HG03565 (cell line): ENCODE measurements around the gene FGFR3.
"Not testable (repeated sequence)": the region's sequence is repeated elsewhere in the genome, so short reads cannot be mapped to it uniquely, and the experiment has no call there.

ENCODE experiments used
- ATAC-seq: cut with Tn5 transposase; IDR thresholded peaks from one replicate; pipeline ENCODE4 v1.9.1; 2021; ENCODE audit warnings: mild to moderate bottlenecking, moderate library complexity; ENCODE audit not compliant: unreplicated experiment

Gene FGFR3

DNA sequence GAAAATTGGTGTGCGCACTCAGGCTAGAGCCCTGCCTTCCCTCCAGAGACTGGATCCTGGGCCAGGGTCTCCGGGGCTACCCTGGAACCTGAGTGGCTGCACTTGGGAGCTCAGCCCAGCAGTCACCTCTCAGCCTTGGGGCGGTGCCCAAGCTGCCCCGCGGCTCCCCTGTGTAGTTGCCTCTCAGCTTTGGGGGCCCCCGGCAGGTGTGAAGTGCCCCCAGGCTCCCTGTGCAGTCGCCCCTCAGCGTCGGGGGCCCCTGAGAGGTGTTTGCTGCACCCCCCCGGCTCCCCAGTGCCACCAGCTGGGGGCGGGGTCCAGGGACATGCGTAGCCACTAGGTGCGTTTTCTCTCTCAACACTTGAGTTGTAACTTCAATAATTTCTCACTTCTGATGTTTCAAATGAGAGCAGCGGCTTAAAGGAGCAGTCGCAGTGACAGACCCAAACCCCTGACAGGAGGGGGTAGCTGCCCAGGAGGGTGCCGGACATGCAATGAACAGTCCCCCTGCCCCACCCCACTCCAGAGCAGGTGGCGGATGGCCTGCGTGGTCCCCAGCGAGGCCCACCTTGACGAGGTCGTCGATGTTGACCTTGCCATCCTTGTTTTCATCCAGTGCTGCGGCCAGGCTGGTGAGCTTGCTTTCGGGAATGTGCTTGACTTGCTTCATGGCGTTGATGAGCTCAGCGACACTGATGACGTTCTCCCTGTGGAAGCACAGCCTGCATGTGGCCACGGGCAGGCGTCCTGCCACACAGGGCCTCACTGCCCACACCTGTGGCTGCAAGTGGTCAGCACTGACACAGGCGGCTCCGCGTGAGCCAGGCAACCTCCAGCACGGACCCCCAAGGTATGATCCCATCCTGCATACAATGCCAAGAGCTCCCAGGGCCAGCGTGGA lies 22.3 kb downstream of the FGFR3 start:
- ATAC-seq = no peak

DNA sequence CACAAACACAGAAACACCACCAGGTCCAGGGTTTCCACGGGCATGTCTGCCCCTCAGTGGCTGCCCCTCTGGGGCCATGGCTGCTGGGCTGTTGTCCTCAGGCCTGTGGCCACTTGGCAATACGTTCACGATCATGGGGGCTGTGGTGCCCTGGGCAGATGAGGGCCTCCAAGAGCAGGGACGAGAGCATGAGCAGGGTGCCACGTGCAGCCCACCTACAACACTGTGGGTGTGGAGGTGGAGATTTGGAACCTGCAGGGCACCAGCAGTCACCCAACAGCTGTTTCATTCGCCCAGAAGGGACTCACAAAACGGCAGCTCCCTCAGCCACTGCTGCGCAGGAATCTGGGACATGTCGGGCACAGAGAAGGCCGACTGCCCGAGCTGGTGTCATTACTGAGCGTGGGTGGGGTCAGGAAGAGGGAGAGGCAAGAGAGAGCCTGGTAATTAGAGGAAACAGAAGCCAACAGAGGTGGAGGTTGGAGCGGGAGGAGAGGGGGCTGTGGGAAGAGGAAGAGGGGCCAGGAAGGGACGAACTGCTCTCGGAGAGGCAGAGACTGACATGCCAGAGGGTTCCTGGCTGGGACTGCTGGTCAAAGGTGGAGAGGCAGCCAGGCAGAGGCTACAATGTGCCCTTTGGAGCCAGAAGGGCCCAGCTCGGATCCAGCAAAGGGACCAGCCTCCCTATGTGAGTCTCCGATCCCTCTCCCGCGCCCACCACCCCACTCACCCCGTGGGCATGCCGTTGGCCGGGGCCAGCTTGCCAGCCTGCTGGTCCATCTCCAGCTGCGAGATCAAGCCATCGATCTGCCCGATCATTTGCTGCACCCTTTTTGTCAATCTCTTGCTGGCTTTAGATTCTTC lies 23.1 kb downstream of the FGFR3 start:
- no peak for ATAC-seq

DNA sequence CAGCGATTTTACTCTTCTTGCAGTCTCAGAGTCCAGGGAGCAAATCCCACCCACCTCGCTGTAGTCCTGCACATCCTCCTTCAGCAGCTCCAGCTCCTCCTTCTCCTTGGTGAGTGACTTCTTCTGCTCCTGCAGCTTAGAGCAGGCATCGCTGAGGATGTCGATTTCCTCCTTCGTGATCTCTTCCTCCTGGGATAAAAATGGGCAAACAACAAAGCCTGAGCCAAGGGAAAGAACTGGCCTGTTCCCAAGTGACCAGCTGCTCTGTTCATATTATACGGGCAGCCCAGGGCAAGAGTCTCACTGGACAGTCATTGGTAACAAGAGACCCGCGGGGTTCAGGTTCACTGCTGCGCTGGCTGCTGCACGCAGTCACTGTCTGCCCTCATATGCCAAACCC lies 26.2 kb downstream of the FGFR3 start:
- no peak for ATAC-seq

- ATAC-seq = no peak
Measured at GRCh38 chr4:1819816-1820215, 26.7 kb downstream of the FGFR3 start.

DNA sequence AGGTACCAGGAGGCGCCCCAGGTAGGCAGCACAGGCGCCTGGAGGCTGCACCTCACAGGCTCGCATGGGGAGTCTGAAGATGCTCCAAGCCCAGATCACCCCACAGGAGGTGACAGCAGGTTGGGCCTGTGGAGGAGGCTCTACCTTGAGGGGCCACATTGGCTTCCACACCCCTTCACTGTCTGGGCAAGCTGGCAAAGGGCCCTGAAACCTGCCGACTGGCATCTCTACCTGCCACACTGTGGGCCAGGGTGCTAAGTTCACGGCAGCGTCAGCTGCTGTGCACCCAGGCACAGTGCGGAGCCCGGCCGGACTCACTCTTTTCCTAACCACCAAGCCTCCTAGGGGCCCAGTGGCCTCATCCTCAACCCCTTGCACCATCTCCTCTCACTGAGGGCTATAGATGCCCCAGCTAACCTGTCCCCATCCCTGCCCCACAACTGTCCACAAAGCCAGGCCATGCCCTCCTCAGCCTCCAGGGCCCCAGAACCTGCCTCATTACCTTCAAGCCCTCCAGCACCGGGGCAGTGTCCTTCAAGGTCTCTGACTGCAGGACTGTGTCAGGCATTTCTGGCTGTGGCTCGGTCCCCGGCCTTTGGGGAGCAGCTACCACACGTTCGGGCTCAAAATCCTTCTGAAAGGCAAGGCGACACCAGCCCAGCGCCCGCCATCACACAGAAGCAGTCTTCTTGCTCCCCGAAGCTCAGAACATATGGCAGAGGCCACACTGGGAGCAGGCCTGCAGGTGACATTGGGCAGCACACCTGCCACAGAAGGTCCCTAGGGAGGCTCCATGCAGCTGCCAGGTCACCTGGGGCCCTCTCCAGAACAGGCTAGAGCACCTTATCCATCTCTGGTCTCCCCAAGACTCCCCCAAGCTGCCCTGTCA lies 28.8 kb downstream of the FGFR3 start:
- ATAC-seq = no peak

GRCh38 chr4:1822568-1823544 lies 29.8 kb downstream of the FGFR3 start:
- ATAC-seq = no peak

GRCh38 chr4:1823545-1823932 lies 30.4 kb downstream of the FGFR3 start:
- ATAC-seq = no peak

DNA sequence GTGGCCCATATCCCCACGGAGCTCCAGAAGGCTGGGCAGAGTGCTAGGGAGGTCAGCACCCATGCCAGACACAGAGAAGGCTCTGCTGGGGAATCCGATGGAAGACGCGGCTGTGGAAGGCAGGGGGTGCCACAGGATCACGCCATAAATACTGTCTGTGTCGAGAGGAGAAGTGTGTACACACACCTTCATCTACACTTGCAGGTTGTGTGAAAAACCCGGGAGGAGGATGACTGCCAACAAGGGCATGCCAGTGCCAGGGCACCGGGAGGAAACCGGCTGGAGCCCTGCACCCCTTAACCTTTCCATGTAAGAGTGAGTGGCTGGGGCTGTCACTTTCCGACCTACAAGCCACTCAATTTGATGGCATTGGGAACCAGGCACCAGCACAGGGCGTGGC lies 31.7 kb downstream of the FGFR3 start:
- ATAC-seq = no peak

DNA sequence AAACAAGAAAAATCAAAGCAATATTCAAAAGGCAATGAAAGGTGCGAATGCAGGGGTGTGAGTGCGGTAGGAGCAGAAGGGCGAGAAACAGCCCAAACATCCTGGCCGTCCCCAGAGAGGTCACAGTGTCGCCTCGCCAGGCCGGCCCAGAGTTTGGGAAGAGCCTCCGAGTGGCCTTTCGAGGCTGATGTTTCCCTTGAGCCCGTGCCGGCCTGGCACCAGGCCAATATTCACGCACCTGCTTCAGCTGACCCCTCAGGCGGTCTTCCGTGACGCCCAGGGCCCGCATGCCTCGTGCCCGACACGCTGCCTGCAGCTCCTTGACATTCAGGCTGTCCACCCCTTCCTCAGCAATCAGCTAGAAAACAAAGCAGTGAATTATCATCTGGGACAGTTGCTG lies 32.2 kb downstream of the FGFR3 start:
- ATAC-seq = no peak

GRCh38 chr4:1826531-1827350 lies 33.6 kb downstream of the FGFR3 start:
- no peak for ATAC-seq

GRCh38 chr4:1830234-1830633 lies 37.1 kb downstream of the FGFR3 start:
- ATAC-seq = no peak

GRCh38 chr4:1830642-1831228 lies 37.6 kb downstream of the FGFR3 start:
- ATAC-seq = no peak

DNA sequence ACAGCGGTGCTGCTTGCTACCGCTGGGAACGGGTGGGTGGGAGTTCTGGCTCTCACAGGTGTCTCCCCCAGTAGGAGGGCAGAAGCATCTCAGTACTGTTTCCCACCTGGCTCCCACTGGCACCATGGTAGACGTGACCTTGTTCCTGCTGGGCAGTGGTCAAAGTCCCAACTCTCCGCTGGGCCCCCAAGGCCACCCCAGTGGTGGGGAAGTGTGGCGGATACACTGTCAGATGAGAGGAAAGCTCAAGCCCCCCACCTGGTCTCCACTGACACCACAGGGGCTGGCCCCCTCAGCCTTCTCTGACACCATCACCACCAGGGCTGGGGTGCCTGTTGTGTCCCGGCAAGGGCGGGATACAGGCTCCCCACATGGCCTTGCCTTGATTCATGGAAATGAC lies 38.2 kb downstream of the FGFR3 start:
- no peak for ATAC-seq

DNA sequence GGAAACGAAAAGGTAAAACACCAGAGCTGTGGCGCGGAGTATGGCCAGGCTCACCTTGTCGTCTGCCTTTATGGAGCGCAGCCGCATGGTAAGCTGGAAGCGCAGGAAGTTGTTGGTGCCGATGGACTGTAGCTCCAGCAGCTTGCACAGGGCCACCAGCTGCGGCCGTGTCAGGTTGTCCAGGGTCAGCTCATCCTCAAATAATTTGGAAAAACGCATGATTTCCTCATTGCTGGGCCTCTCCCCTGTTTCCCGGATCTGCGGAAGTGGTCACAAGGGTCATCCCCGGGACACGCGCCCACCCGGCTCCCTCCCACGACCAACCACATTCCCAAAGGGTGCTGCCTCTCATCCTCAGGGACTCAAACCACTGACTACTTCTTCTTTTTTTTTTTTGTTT lies 39.6 kb downstream of the FGFR3 start:
- ATAC-seq = no peak

- ATAC-seq = peak; percentile 12
Measured at GRCh38 chr4:1833307-1834046, 40.4 kb downstream of the FGFR3 start.

DNA sequence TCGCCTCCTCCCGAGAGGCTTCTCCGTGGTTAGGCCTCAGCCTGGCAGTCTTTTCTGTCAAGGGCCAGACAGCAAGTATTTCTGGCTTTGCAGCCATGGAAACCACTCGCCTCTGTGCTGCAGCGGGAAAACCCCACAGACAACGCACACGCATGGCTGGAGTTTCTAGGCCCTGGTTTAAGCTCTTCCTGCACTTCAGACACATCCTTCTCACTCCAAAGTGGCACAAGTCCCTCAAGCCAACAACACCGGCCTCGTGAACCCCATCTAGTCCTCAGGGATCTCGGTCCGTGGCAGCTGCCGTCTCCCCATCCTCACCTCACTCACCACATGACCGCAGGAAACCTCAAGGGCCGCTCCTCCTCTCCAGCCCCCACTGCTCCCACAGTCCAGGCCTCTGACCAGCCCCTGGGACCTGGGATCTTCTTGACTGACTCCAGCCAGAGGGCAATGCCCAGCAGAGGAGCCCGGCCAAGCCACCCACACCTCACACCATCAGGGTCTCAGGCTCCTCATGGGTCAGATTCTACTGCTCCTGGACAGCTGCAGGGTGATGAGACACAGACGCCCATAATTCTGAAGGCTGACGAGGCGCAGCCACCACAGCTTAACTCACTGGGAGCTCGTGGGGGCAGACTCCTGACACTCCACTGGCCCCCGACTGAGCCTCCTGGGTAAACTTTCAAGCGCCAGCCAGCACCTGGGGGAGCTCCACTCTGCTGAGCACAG lies 41.1 kb downstream of the FGFR3 start:
- ATAC-seq = peak; percentile 73

- not testable (repeated sequence) for ATAC-seq
Measured at GRCh38 chr4:1835836-1836235, 42.7 kb downstream of the FGFR3 start.
